ENCODE results near the gene BEST3.

- TF ChIP-seq L3MBTL2 (conservative IDR thresholded peaks at IDR 0.05) (no peak), TARDBP (IDR thresholded peaks at IDR 0.05) (no peak), ARNT (IDR thresholded peaks at IDR 0.05) (no peak), SP1 (IDR thresholded peaks at IDR 0.05) (no peak), LEF1 (IDR thresholded peaks at IDR 0.05; ENCODE audit: borderline replicate concordance) (no peak), FOXA1 (IDR thresholded peaks at IDR 0.05) (no peak), FOXK2 (IDR thresholded peaks at IDR 0.05) (no peak), FOXM1 (IDR thresholded peaks at IDR 0.05; ENCODE audit: borderline replicate concordance) (no peak), BHLHE40 (IDR thresholded peaks at IDR 0.05; ENCODE audit: borderline replicate concordance) (no peak), ELF4 (IDR thresholded peaks at IDR 0.05) (no peak), SUZ12 (IDR thresholded peaks at IDR 0.05) (no peak), ZNF384 (IDR thresholded peaks at IDR 0.05) (no peak), HDGF (IDR thresholded peaks at IDR 0.05; ENCODE audit: borderline replicate concordance) (no peak)
- TF ChIP-seq, protein P1, sequence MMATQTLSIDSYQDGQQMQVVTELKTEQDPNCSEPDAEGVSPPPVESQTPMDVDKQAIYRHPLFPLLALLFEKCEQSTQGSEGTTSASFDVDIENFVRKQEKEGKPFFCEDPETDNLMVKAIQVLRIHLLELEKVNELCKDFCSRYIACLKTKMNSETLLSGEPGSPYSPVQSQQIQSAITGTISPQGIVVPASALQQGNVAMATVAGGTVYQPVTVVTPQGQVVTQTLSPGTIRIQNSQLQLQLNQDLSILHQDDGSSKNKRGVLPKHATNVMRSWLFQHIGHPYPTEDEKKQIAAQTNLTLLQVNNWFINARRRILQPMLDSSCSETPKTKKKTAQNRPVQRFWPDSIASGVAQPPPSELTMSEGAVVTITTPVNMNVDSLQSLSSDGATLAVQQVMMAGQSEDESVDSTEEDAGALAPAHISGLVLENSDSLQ (IDR thresholded peaks at IDR 0.05): no peak
Observed at GRCh38 chr12:69672195-69672594, 26.9 kb downstream of the BEST3 start.
